ENCODE results near the gene OOSP3.
"Not testable (repeated sequence)": the region's sequence is repeated elsewhere in the genome, so short reads cannot be mapped to it uniquely, and the experiment has no call there.

Gene OOSP3

GRCh38 chr11:59879567-59879966 lies 985 bp downstream of the OOSP3 start:
- Histone ChIP-seq H3K9ac (ENCODE audit: low read length) (no peak overlapping the region), H3K27me3 (ENCODE audit: control insufficient read depth, insufficient read depth, low read length) (no peaks in the 10 kb centered on the region), H3K4me3 (ENCODE audit: low read length) (no peak overlapping the region), H3K36me3 (ENCODE audit: control insufficient read depth, insufficient read depth, low read length) (no peaks in the 10 kb centered on the region), H3K4me1 (ENCODE audit: control insufficient read depth, insufficient read depth, low read length) (no peaks in the 10 kb centered on the region), H3K27ac (ENCODE audit: low read depth, low read length) (no peak overlapping the region)

GRCh38 chr11:59883597-59883996 lies 5.0 kb downstream of the OOSP3 start:
- no peaks in the 10 kb centered on the region for H3K4me1 ChIP-seq (ENCODE audit: control insufficient read depth, insufficient read depth, low read length)
- H3K27ac ChIP-seq (ENCODE audit: low read depth, low read length), result no peak overlapping the region
- no peaks in the 10 kb centered on the region for H3K36me3 ChIP-seq (ENCODE audit: control insufficient read depth, insufficient read depth, low read length)
- H3K9ac ChIP-seq (ENCODE audit: low read length), result no peak overlapping the region
- H3K27me3 ChIP-seq (ENCODE audit: control insufficient read depth, insufficient read depth, low read length), result no peaks in the 10 kb centered on the region
- no peak overlapping the region for H3K4me3 ChIP-seq (ENCODE audit: low read length)

- not testable (repeated sequence) for H3K4me3 ChIP-seq (ENCODE audit: low read length); H3K36me3 ChIP-seq (ENCODE audit: control insufficient read depth, insufficient read depth, low read length); H3K4me1 ChIP-seq (ENCODE audit: control insufficient read depth, insufficient read depth, low read length); H3K27ac ChIP-seq (ENCODE audit: low read depth, low read length); H3K27me3 ChIP-seq (ENCODE audit: control insufficient read depth, insufficient read depth, low read length); H3K9ac ChIP-seq (ENCODE audit: low read length)
Measured at GRCh38 chr11:59887156-59887555, 8.6 kb downstream of the OOSP3 start.

- Histone ChIP-seq H3K36me3 (ENCODE audit: control insufficient read depth, insufficient read depth, low read length) (no peaks in the 10 kb centered on the region), H3K4me3 (ENCODE audit: low read length) (no peak overlapping the region), H3K27ac (ENCODE audit: low read depth, low read length) (no peak overlapping the region)
Measured at GRCh38 chr11:59891781-59892181, 13.2 kb downstream of the OOSP3 start.

GRCh38 chr11:59894616-59895015 lies 16.0 kb downstream of the OOSP3 start:
- Histone ChIP-seq H3K4me3 (ENCODE audit: low read length) (no peak overlapping the region), H3K36me3 (ENCODE audit: control insufficient read depth, insufficient read depth, low read length) (no peaks in the 10 kb centered on the region), H3K27ac (ENCODE audit: low read depth, low read length) (no peak overlapping the region), H3K9ac (ENCODE audit: low read length) (no peak overlapping the region), H3K27me3 (ENCODE audit: control insufficient read depth, insufficient read depth, low read length) (no peaks in the 10 kb centered on the region), H3K4me1 (ENCODE audit: control insufficient read depth, insufficient read depth, low read length) (no peaks in the 10 kb centered on the region)

More at GRCh38 chr11:59891781-59892181, 13.2 kb downstream of the OOSP3 start:
- Histone ChIP-seq H3K4me1 (ENCODE audit: control insufficient read depth, insufficient read depth, low read length) (no peaks in the 10 kb centered on the region), H3K27me3 (ENCODE audit: control insufficient read depth, insufficient read depth, low read length) (no peaks in the 10 kb centered on the region), H3K9ac (ENCODE audit: low read length) (no peak overlapping the region)

- H3K4me3 ChIP-seq (ENCODE audit: low read length), result no peak overlapping the region
- H3K27ac ChIP-seq (ENCODE audit: low read depth, low read length), result no peak overlapping the region
- H3K36me3 ChIP-seq (ENCODE audit: control insufficient read depth, insufficient read depth, low read length), result no peaks in the 10 kb centered on the region
- H3K27me3 ChIP-seq (ENCODE audit: control insufficient read depth, insufficient read depth, low read length), result no peaks in the 10 kb centered on the region
- H3K4me1 ChIP-seq (ENCODE audit: control insufficient read depth, insufficient read depth, low read length), result no peaks in the 10 kb centered on the region
- H3K9ac ChIP-seq (ENCODE audit: low read length), result no peak overlapping the region
Measured at GRCh38 chr11:59898046-59898445, 19.5 kb downstream of the OOSP3 start.

GRCh38 chr11:59898650-59899049 lies 20.1 kb downstream of the OOSP3 start:
- H3K36me3 ChIP-seq (ENCODE audit: control insufficient read depth, insufficient read depth, low read length), result no peaks in the 10 kb centered on the region
- no peak overlapping the region for H3K4me3 ChIP-seq (ENCODE audit: low read length)
- H3K4me1 ChIP-seq (ENCODE audit: control insufficient read depth, insufficient read depth, low read length), result no peaks in the 10 kb centered on the region
- no peak overlapping the region for H3K9ac ChIP-seq (ENCODE audit: low read length)
- H3K27me3 ChIP-seq (ENCODE audit: control insufficient read depth, insufficient read depth, low read length), result no peaks in the 10 kb centered on the region
- H3K27ac ChIP-seq (ENCODE audit: low read depth, low read length), result no peak overlapping the region

- H3K4me3 ChIP-seq (ENCODE audit: low read length), result no peak overlapping the region
Measured at GRCh38 chr11:59899532-59899931, 20.9 kb downstream of the OOSP3 start.

GRCh38 chr11:59900366-59901126 lies 22.0 kb downstream of the OOSP3 start:
- Histone ChIP-seq H3K27ac (ENCODE audit: low read depth, low read length) (no peak overlapping the region), H3K27me3 (ENCODE audit: control insufficient read depth, insufficient read depth, low read length) (no peaks in the 10 kb centered on the region), H3K9ac (ENCODE audit: low read length) (no peak overlapping the region), H3K4me3 (ENCODE audit: low read length) (no peak overlapping the region), H3K4me1 (ENCODE audit: control insufficient read depth, insufficient read depth, low read length) (no peaks in the 10 kb centered on the region), H3K36me3 (ENCODE audit: control insufficient read depth, insufficient read depth, low read length) (no peaks in the 10 kb centered on the region)

More at GRCh38 chr11:59899532-59899931, 20.9 kb downstream of the OOSP3 start:
- H3K36me3 ChIP-seq (ENCODE audit: control insufficient read depth, insufficient read depth, low read length), result no peaks in the 10 kb centered on the region
- no peaks in the 10 kb centered on the region for H3K4me1 ChIP-seq (ENCODE audit: control insufficient read depth, insufficient read depth, low read length)
- H3K27me3 ChIP-seq (ENCODE audit: control insufficient read depth, insufficient read depth, low read length), result no peaks in the 10 kb centered on the region
- H3K9ac ChIP-seq (ENCODE audit: low read length), result no peak overlapping the region
- no peak overlapping the region for H3K27ac ChIP-seq (ENCODE audit: low read depth, low read length)

- Histone ChIP-seq H3K9ac (ENCODE audit: low read length) (no peak overlapping the region), H3K4me1 (ENCODE audit: control insufficient read depth, insufficient read depth, low read length) (no peaks in the 10 kb centered on the region), H3K27me3 (ENCODE audit: control insufficient read depth, insufficient read depth, low read length) (no peaks in the 10 kb centered on the region), H3K27ac (ENCODE audit: low read depth, low read length) (no peak overlapping the region), H3K4me3 (ENCODE audit: low read length) (no peak overlapping the region), H3K36me3 (ENCODE audit: control insufficient read depth, insufficient read depth, low read length) (no peaks in the 10 kb centered on the region)
Measured at GRCh38 chr11:59901306-59901705, 22.7 kb downstream of the OOSP3 start.

GRCh38 chr11:59903569-59903968 lies 25.0 kb downstream of the OOSP3 start:
- not testable (repeated sequence) for H3K27me3 ChIP-seq (ENCODE audit: control insufficient read depth, insufficient read depth, low read length); H3K4me1 ChIP-seq (ENCODE audit: control insufficient read depth, insufficient read depth, low read length); H3K27ac ChIP-seq (ENCODE audit: low read depth, low read length); H3K36me3 ChIP-seq (ENCODE audit: control insufficient read depth, insufficient read depth, low read length); H3K9ac ChIP-seq (ENCODE audit: low read length); H3K4me3 ChIP-seq (ENCODE audit: low read length)

- Histone ChIP-seq H3K9ac (ENCODE audit: low read length) (no peak overlapping the region), H3K36me3 (ENCODE audit: control insufficient read depth, insufficient read depth, low read length) (no peaks in the 10 kb centered on the region), H3K4me3 (ENCODE audit: low read length) (no peak overlapping the region), H3K27ac (ENCODE audit: low read depth, low read length) (no peak overlapping the region), H3K27me3 (ENCODE audit: control insufficient read depth, insufficient read depth, low read length) (no peaks in the 10 kb centered on the region), H3K4me1 (ENCODE audit: control insufficient read depth, insufficient read depth, low read length) (no peaks in the 10 kb centered on the region)
Measured at GRCh38 chr11:59918480-59918879, 39.9 kb downstream of the OOSP3 start.

- H3K36me3 ChIP-seq (ENCODE audit: control insufficient read depth, insufficient read depth, low read length), result no peaks in the 10 kb centered on the region
- no peaks in the 10 kb centered on the region for H3K4me1 ChIP-seq (ENCODE audit: control insufficient read depth, insufficient read depth, low read length)
- H3K27me3 ChIP-seq (ENCODE audit: control insufficient read depth, insufficient read depth, low read length), result no peaks in the 10 kb centered on the region
- no peak overlapping the region for H3K27ac ChIP-seq (ENCODE audit: low read depth, low read length)
- no peak overlapping the region for H3K9ac ChIP-seq (ENCODE audit: low read length)
- H3K4me3 ChIP-seq (ENCODE audit: low read length), result no peak overlapping the region
Measured at GRCh38 chr11:59918987-59919589, 40.5 kb downstream of the OOSP3 start.

Measured in rectal smooth muscle tissue (tissue), 1 donor.